ENCODE measurements around the gene PNPLA1. TPM values are rescaled to one million over a fixed set of nuclear protein-coding genes. Genes with fewer than 3 reads are reported as not detected.
"Not testable (repeated sequence)": the region's sequence is repeated elsewhere in the genome, so short reads cannot be mapped to it uniquely, and the experiment has no call there.

The PNPLA1 gene
- total and polyA plus RNA-seq, 2 donors (not counting 1 experiment from before 2014, with no cell fraction given), result 0.02 TPM; not detected in 1

DNA sequence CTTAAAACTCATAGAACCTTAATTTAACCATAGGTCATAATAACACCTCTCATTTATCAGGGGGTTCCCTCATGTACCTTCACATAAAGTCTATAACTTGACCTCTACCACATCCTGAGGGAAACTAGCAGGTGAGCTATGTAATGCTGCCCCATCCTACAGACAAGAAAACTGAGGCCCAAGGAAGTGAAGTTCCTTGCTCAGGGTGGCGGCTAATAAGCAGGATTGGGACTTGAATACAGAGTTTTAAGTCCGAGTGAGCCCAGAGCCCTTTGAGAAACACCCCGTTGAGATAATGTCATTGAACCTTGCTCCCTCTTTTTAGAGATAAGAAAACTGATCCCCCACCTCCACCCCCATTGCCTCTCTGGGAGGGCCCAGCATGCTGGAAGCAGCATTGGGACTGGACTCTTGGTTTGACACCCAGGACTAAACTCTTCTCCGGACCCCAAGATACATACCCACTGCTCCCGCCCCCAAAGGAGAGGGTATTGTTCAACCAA lies 66.4 kb downstream of the PNPLA1 start:
- no peak overlapping the region for H3K4me2 ChIP-seq (ENCODE audit: extremely low read depth, insufficient read depth, low read length)
- peaks cover 51% of the 10 kb centered on the region for H3K27me3 ChIP-seq (ENCODE audit: control insufficient read depth, insufficient read depth, low read length)
- no peaks in the 10 kb centered on the region for H4K20me1 ChIP-seq (ENCODE audit: control insufficient read depth, extremely low read depth, insufficient read depth, low read length)
- H2AFZ ChIP-seq (ENCODE audit: low read length), result no peak overlapping the region
- H3K27ac ChIP-seq (ENCODE audit: insufficient read depth, low read length), result no peak overlapping the region
- H3K36me3 ChIP-seq (ENCODE audit: control insufficient read depth, insufficient read depth, low read length), result no peaks in the 10 kb centered on the region
- DNase-seq (ENCODE audit: low read depth in 2 of 2), result no peak
- H3K4me1 ChIP-seq (ENCODE audit: control insufficient read depth, extremely low read depth, insufficient read depth, low read length), result peaks cover 3% of the 10 kb centered on the region
- TF ChIP-seq EZH2 (IDR thresholded peaks at IDR 0.05; ENCODE audit: low read length, missing control alignments), result no peak
- TF ChIP-seq, protein P1, sequence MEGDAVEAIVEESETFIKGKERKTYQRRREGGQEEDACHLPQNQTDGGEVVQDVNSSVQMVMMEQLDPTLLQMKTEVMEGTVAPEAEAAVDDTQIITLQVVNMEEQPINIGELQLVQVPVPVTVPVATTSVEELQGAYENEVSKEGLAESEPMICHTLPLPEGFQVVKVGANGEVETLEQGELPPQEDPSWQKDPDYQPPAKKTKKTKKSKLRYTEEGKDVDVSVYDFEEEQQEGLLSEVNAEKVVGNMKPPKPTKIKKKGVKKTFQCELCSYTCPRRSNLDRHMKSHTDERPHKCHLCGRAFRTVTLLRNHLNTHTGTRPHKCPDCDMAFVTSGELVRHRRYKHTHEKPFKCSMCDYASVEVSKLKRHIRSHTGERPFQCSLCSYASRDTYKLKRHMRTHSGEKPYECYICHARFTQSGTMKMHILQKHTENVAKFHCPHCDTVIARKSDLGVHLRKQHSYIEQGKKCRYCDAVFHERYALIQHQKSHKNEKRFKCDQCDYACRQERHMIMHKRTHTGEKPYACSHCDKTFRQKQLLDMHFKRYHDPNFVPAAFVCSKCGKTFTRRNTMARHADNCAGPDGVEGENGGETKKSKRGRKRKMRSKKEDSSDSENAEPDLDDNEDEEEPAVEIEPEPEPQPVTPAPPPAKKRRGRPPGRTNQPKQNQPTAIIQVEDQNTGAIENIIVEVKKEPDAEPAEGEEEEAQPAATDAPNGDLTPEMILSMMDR (conservative IDR thresholded peaks at IDR 0.05 in 1 of 2, IDR thresholded peaks at IDR 0.05 in 1 of 2; ENCODE audit: low read depth in 1 of 2, low read length in 2 of 2), result no peak
- no peaks in the 10 kb centered on the region for H3K9me3 ChIP-seq (ENCODE audit: control insufficient read depth, insufficient read depth, low read depth, low read length)
- H3K4me3 ChIP-seq (replicated peaks in 1 of 4; ENCODE audit: control extremely low read depth in 1 of 4, insufficient read depth in 1 of 4, low read depth in 3 of 4, low read length in 4 of 4), result no peak overlapping the region
- no peak overlapping the region for H3K9ac ChIP-seq (ENCODE audit: insufficient read depth, low read length)
- no peaks in the 10 kb centered on the region for H3K79me2 ChIP-seq (ENCODE audit: control insufficient read depth, insufficient read depth, low read length)

DNA sequence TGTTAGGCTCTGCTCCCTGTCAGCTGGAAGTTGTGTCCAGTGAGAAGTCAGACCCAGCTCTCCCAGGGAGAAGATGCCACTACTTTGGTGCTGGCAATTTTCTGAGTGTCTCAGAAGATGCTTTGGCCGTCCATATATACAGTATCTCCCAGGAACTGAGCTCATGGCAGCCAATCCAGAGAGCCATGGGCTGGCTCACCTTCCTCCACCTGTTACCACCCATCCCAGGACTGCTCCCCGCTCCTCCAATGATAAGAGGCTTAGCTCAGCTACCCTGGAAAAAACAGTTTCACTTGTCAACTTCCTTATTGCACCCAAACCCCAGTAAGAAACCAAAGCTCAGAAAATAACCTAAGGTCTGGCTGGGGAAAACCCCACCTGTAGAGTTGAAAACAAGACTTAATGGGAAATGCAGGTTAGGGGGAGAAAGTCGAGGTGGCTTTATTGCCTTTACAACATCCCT lies 67.0 kb downstream of the PNPLA1 start, which contains the start of gene BNIP5:
Gene BNIP5 (minus strand): TSS at position 110 of the 463 bp plus-strand sequence. CDS start 6,198 bp downstream, outside the sequence.
- TF ChIP-seq, protein P1 (conservative IDR thresholded peaks at IDR 0.05 in 1 of 2, IDR thresholded peaks at IDR 0.05 in 1 of 2; ENCODE audit: low read depth in 1 of 2, low read length in 2 of 2), result no peak
- TF ChIP-seq EZH2 (IDR thresholded peaks at IDR 0.05; ENCODE audit: low read length, missing control alignments), result no peak
- no peaks in the 10 kb centered on the region for H3K9me3 ChIP-seq (ENCODE audit: control insufficient read depth, insufficient read depth, low read depth, low read length)
- no peaks in the 10 kb centered on the region for H4K20me1 ChIP-seq (ENCODE audit: control insufficient read depth, extremely low read depth, insufficient read depth, low read length)
- no peak within 1 kb of the TSS for H3K4me3 ChIP-seq (replicated peaks in 1 of 4; ENCODE audit: control extremely low read depth in 1 of 4, insufficient read depth in 1 of 4, low read depth in 3 of 4, low read length in 4 of 4)
- H3K27ac ChIP-seq (ENCODE audit: insufficient read depth, low read length), result no peak within 1 kb of the TSS
- H3K4me1 ChIP-seq (ENCODE audit: control insufficient read depth, extremely low read depth, insufficient read depth, low read length), result peaks cover 3% of the 10 kb centered on the region
- no peaks in the 10 kb centered on the region for H3K36me3 ChIP-seq (ENCODE audit: control insufficient read depth, insufficient read depth, low read length)
- no peak within 1 kb of the TSS for H2AFZ ChIP-seq (ENCODE audit: low read length)
- no peak for DNase-seq (ENCODE audit: low read depth in 2 of 2)
- no peak within 1 kb of the TSS for H3K4me2 ChIP-seq (ENCODE audit: extremely low read depth, insufficient read depth, low read length)
- no peak within 1 kb of the TSS for H3K9ac ChIP-seq (ENCODE audit: insufficient read depth, low read length)
- no peaks in the 10 kb centered on the region for H3K79me2 ChIP-seq (ENCODE audit: control insufficient read depth, insufficient read depth, low read length)
- H3K27me3 ChIP-seq (ENCODE audit: control insufficient read depth, insufficient read depth, low read length), result peaks cover 51% of the 10 kb centered on the region

DNA sequence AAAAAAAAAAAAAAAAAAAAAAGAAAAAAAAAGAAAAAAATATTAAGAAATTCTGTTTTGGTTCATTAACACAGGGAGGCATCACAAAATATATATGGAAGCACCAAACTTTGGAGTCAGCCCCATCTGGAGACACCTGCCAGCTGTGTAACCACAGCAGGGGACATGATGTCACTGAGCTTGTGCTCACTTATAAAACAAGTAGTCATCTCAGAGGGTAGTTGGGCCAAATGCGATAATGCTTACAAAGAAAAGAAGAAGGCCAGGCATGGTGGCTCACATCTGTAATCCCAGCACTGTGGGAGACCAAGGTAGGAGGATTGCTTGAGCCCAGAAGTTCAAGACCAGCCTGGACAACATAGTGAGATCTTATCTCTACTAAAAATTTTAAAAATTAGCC lies 68.0 kb downstream of the PNPLA1 start:
- peaks cover 3% of the 10 kb centered on the region for H3K4me1 ChIP-seq (ENCODE audit: control insufficient read depth, extremely low read depth, insufficient read depth, low read length)
- H3K9ac ChIP-seq (ENCODE audit: insufficient read depth, low read length), result no peak overlapping the region
- no peaks in the 10 kb centered on the region for H3K36me3 ChIP-seq (ENCODE audit: control insufficient read depth, insufficient read depth, low read length)
- no peak overlapping the region for H3K27ac ChIP-seq (ENCODE audit: insufficient read depth, low read length)
- TF ChIP-seq EZH2 (IDR thresholded peaks at IDR 0.05; ENCODE audit: low read length, missing control alignments), result no peak
- TF ChIP-seq, protein P1 (conservative IDR thresholded peaks at IDR 0.05 in 1 of 2, IDR thresholded peaks at IDR 0.05 in 1 of 2; ENCODE audit: low read depth in 1 of 2, low read length in 2 of 2), result no peak
- no peak overlapping the region for H3K4me2 ChIP-seq (ENCODE audit: extremely low read depth, insufficient read depth, low read length)
- no peak overlapping the region for H3K4me3 ChIP-seq (replicated peaks in 1 of 4; ENCODE audit: control extremely low read depth in 1 of 4, insufficient read depth in 1 of 4, low read depth in 3 of 4, low read length in 4 of 4)
- H2AFZ ChIP-seq (ENCODE audit: low read length), result no peak overlapping the region
- no peaks in the 10 kb centered on the region for H4K20me1 ChIP-seq (ENCODE audit: control insufficient read depth, extremely low read depth, insufficient read depth, low read length)
- no peaks in the 10 kb centered on the region for H3K79me2 ChIP-seq (ENCODE audit: control insufficient read depth, insufficient read depth, low read length)
- no peak for DNase-seq (ENCODE audit: low read depth in 2 of 2)
- no peaks in the 10 kb centered on the region for H3K9me3 ChIP-seq (ENCODE audit: control insufficient read depth, insufficient read depth, low read depth, low read length)
- peaks cover 46% of the 10 kb centered on the region for H3K27me3 ChIP-seq (ENCODE audit: control insufficient read depth, insufficient read depth, low read length)

DNA sequence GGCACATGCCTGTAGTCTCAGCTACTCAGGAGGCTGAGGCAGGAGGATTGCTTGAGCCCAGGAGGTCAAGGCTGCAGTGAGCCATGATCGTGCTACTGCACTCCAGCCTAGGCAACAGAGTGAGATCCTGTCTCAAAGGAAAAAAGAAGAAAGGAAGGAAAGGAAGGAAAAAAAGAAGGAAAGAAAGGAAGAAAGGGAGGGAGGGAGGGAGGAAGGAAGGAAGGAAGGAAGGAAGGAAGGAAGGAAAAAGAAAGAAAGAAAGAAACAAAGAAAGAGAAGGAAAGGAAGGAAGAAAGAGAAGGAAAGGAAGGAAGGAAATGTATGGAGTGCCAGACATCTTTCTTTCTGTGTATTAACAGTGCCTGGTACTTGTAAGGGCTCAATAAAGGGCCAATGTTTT lies 68.4 kb downstream of the PNPLA1 start:
- H4K20me1 ChIP-seq (ENCODE audit: control insufficient read depth, extremely low read depth, insufficient read depth, low read length); H3K4me1 ChIP-seq (ENCODE audit: control insufficient read depth, extremely low read depth, insufficient read depth, low read length); H3K36me3 ChIP-seq (ENCODE audit: control insufficient read depth, insufficient read depth, low read length); H3K9me3 ChIP-seq (ENCODE audit: control insufficient read depth, insufficient read depth, low read depth, low read length); H3K4me3 ChIP-seq (replicated peaks in 1 of 4; ENCODE audit: control extremely low read depth in 1 of 4, insufficient read depth in 1 of 4, low read depth in 3 of 4, low read length in 4 of 4); H3K27ac ChIP-seq (ENCODE audit: insufficient read depth, low read length); H3K4me2 ChIP-seq (ENCODE audit: extremely low read depth, insufficient read depth, low read length); H3K79me2 ChIP-seq (ENCODE audit: control insufficient read depth, insufficient read depth, low read length); H2AFZ ChIP-seq (ENCODE audit: low read length); H3K9ac ChIP-seq (ENCODE audit: insufficient read depth, low read length); DNase-seq (ENCODE audit: low read depth in 2 of 2): not testable (repeated sequence)
- H3K27me3 ChIP-seq (ENCODE audit: control insufficient read depth, insufficient read depth, low read length), result peaks cover 42% of the 10 kb centered on the region

Measured in fibroblast of lung (primary cell).